Prostate gland (tissue), 2 donors: ENCODE results near the gene DUSP18. TPM values are rescaled to one million over a fixed set of nuclear protein-coding genes. Genes with fewer than 3 reads are reported as not detected.

ENCODE experiments used
- DNase-seq: peaks from one replicate; pipeline ENCODE4 v3.0.0-alpha.2; 2019; ENCODE audit warnings: low spot score
- H3K27ac ChIP-seq, 2 donors: fragments of 200-600 bp; sonication (generic); 2 replicates each; pipeline ENCODE4 v1.5.1; 2017 to 2019
- H3K27me3 ChIP-seq: fragments of 200-600 bp; sonication (generic); replicated peaks from 2 replicates; pipeline ENCODE4 v1.5.1; 2019; ENCODE audit not compliant: insufficient read depth
- H3K36me3 ChIP-seq, 2 donors: fragments of 200-600 bp; sonication (generic); 1 replicate in 1 of 2; 2 replicates in 1 of 2; pipeline versions ENCODE4 v1.5.1 to v1.8.1; 2017 to 2019
- H3K4me1 ChIP-seq: fragments of 200-600 bp; sonication (generic); replicated peaks from 2 replicates; pipeline ENCODE4 v1.5.1; 2019
- H3K4me3 ChIP-seq, 2 donors: fragments of 200-600 bp; sonication (generic); 2 replicates each; pipeline ENCODE4 v1.5.1; 2017 to 2019
- H3K9me3 ChIP-seq: fragments of 200-600 bp; sonication (generic); 2 replicates; pipeline ENCODE4 v1.5.1; 2017
- CTCF ChIP-seq, 4 experiments: fragments of 200-600 bp in 2 of 4; fragments of 450-650 bp in 2 of 4; sonication (generic) in 2 of 4; IDR thresholded peaks; 1 replicate in 3 of 4; 2 replicates in 1 of 4; pipeline ENCODE4 v1.5.1; 2016 to 2019; ENCODE audit warnings: antibody characterized with exemption in 4 of 4, mild to moderate bottlenecking in 2 of 4, moderate library complexity in 2 of 4
- POLR2A ChIP-seq: fragments of 450-650 bp; IDR thresholded peaks from one replicate; pipeline ENCODE4 v1.6.1; 2016; ENCODE audit warnings: antibody characterized with exemption, mild to moderate bottlenecking
- POLR2AphosphoS5 ChIP-seq: sonication (generic); formaldehyde crosslinking; IDR thresholded peaks from one replicate; pipeline ENCODE4 v1.6.1; 2017; ENCODE audit warnings: antibody characterized with exemption
- WGBS: methylation state at CpG from one replicate; pipeline ENCODE4 v1.1.5; 2018; 5-methylcytosine and 5-hydroxymethylcytosine counted together
- intact Hi-C: fragments of 100-400 bp; cut with DNase I; formaldehyde crosslinking; loops from one replicate; pipeline ENCODE4 v1.14.2; 2022
- total RNA-seq, 2 donors: library from RNA; depleted of rRNA; stranded (reverse); fragments of >200 nt; gene quantifications; one replicate each; pipeline ENCODE4 v1.1.0, GENCODE V29; 2016

DUSP18 gene
- total RNA-seq, 2 donors from 2014 or later, result 12.5 to 15.6 TPM

GRCh38 chr22:30695351-30695851 is 27.7 kb upstream of the DUSP18 start:
- Histone ChIP-seq H3K27ac (peak overlapping the region in 1 of 2 donors; percentile 72), H3K4me1 (no peaks in the 10 kb centered on the region), H3K36me3 (no peaks in the 10 kb centered on the region), H3K9me3 (no peaks in the 10 kb centered on the region), H3K27me3 (no peaks in the 10 kb centered on the region), H3K4me3 (peak overlapping the region; percentile 49 to 53)
- TF ChIP-seq CTCF (IDR thresholded peaks at IDR 0.05) (no peak), POLR2AphosphoS5 (no peak), POLR2A (no peak)
- no peak for DNase-seq
- 75% methylated on average over 13 of the region's 15 CpGs for WGBS
- intact Hi-C loops, result no loop called here

- intact Hi-C loops, result no loop called here
- H3K4me3 ChIP-seq, result peak within 1 kb of the TSS; percentile 49 to 54
- DNase-seq, result peak; percentile 24
- no peaks in the 10 kb centered on the region for H3K36me3 ChIP-seq
- WGBS, result 7% methylated on average over 27 of the region's 88 CpGs
- no peaks in the 10 kb centered on the region for H3K4me1 ChIP-seq
- H3K27me3 ChIP-seq, result no peaks in the 10 kb centered on the region
- TF ChIP-seq CTCF (IDR thresholded peaks at IDR 0.05) (no peak), POLR2AphosphoS5 (no peak), POLR2A (peak; percentile 37)
- H3K9me3 ChIP-seq, result no peaks in the 10 kb centered on the region
- peak within 1 kb of the TSS; percentile 86 to 91 for H3K27ac ChIP-seq
Measured at GRCh38 chr22:30694640-30695350, 27.1 kb upstream of the DUSP18 start, which contains the start of gene OSBP2. Gene OSBP2 (plus strand): TSS chr22:30694874. CDS start chr22:30694910, 36 bp downstream.

- H3K27ac ChIP-seq, result peak overlapping the region; percentile 86 to 91
- peak; percentile 66 for DNase-seq
- H3K4me3 ChIP-seq, result peak overlapping the region; percentile 46 to 54
- intact Hi-C loops, result no loop called here
- no peaks in the 10 kb centered on the region for H3K4me1 ChIP-seq
- no peaks in the 10 kb centered on the region for H3K36me3 ChIP-seq
- TF ChIP-seq CTCF (IDR thresholded peaks at IDR 0.05) (peak in 1 of 4 experiments; percentile 20), POLR2AphosphoS5 (peak; percentile 50), POLR2A (peak; percentile 12)
- no peaks in the 10 kb centered on the region for H3K27me3 ChIP-seq
- no peaks in the 10 kb centered on the region for H3K9me3 ChIP-seq
- under 1% methylated on average over 24 of the region's 38 CpGs for WGBS
Measured at GRCh38 chr22:30694171-30694639, 26.5 kb upstream of the DUSP18 start.

GRCh38 chr22:30691204-30691603 is 23.5 kb upstream of the DUSP18 start:
- Histone ChIP-seq H3K27me3 (no peaks in the 10 kb centered on the region), H3K27ac (no peak overlapping the region), H3K4me1 (no peaks in the 10 kb centered on the region), H3K4me3 (no peak overlapping the region), H3K36me3 (no peaks in the 10 kb centered on the region), H3K9me3 (no peaks in the 10 kb centered on the region)
- DNase-seq, result no peak
- WGBS, result 88% methylated on average over 1 of the region's 1 CpG
- intact Hi-C loops, result no loop called here
- TF ChIP-seq CTCF (IDR thresholded peaks at IDR 0.05), result no peak
- no peak for TF ChIP-seq POLR2AphosphoS5
- no peak for TF ChIP-seq POLR2A

DNA sequence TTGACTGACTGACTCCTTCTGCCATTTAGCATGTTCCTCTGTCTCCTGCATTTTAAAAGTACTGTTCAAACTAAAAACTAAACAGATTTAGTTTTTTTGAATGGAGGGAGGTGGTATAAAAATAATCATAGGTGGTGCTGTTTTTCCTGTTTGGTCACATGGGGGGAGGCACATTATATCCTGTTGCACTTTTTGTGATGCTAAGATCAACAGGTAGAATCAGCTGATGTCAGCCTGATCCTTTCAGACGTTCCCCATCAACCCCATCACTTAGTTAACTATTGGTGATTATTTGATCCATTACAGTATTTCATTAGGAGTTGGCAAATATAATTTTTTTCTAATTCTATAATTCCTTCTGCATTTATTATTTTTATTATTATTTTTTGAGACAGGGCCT is 21.9 kb upstream of the DUSP18 start:
- Histone ChIP-seq H3K27me3 (no peaks in the 10 kb centered on the region), H3K4me1 (no peaks in the 10 kb centered on the region), H3K27ac (no peak overlapping the region), H3K9me3 (no peaks in the 10 kb centered on the region), H3K4me3 (no peak overlapping the region), H3K36me3 (no peaks in the 10 kb centered on the region)
- TF ChIP-seq CTCF (IDR thresholded peaks at IDR 0.05) (no peak), POLR2A (no peak), POLR2AphosphoS5 (no peak)
- intact Hi-C loops, result no loop called here
- DNase-seq, result no peak
- WGBS, result 43% methylated on average over 1 of the region's 1 CpG
